Spleen (tissue), 11 donors: ENCODE data around the gene TBX10. TPM values are rescaled to one million over a fixed set of nuclear protein-coding genes. Genes with fewer than 3 reads are reported as not detected.

Experiments
- DNase-seq: peaks from one replicate; pipeline ENCODE4 v3.0.0-alpha.2; 2020
- H3K27ac ChIP-seq, 8 donors: fragments of 200-600 bp; sonication (generic) in 7 of 8; 1 replicate in 4 of 8; 2 replicates in 4 of 8; pipeline versions ENCODE4 v1.5.0 to v1.8.0; 2016 to 2021; ENCODE audit warnings: inconsistent platforms in 4 of 8, mild to moderate bottlenecking in 4 of 8, moderate library complexity in 1 of 8
- H3K27me3 ChIP-seq, 7 donors: fragments of 200-600 bp; sonication (generic) in 6 of 7; replicated peaks in 1 of 7; 1 replicate in 4 of 7; 2 replicates in 3 of 7; pipeline versions ENCODE4 v1.5.0 to v1.8.0; 2016 to 2021; ENCODE audit warnings: inconsistent platforms in 3 of 7, mild to moderate bottlenecking in 1 of 7
- H3K36me3 ChIP-seq, 6 donors: fragments of 200-600 bp; sonication (generic) in 5 of 6; 1 replicate in 4 of 6; 2 replicates in 2 of 6; pipeline versions ENCODE4 v1.5.0 to v1.8.0; 2016 to 2021; ENCODE audit warnings: inconsistent platforms in 2 of 6
- H3K4me1 ChIP-seq, 6 donors: fragments of 200-600 bp; sonication (generic) in 5 of 6; 1 replicate in 3 of 6; 2 replicates in 3 of 6; pipeline versions ENCODE4 v1.5.0 to v1.8.0; 2016 to 2021; ENCODE audit warnings: inconsistent platforms in 3 of 6
- H3K4me3 ChIP-seq, 8 donors: fragments of 200-600 bp; sonication (generic) in 7 of 8; 1 replicate in 4 of 8; 2 replicates in 4 of 8; pipeline versions ENCODE4 v1.5.0 to v1.8.0; 2016 to 2021; ENCODE audit warnings: inconsistent platforms in 4 of 8, mild to moderate bottlenecking in 4 of 8, moderate library complexity in 2 of 8
- H3K9me3 ChIP-seq, 8 donors: fragments of 200-600 bp; sonication (generic) in 7 of 8; 1 replicate in 4 of 8; 2 replicates in 4 of 8; pipeline versions ENCODE4 v1.5.0 to v1.8.0; 2016 to 2021; ENCODE audit warnings: inconsistent platforms in 4 of 8
- POLR2A ChIP-seq, 3 donors: fragments of 450-650 bp; IDR thresholded peaks; one replicate each; pipeline ENCODE4 v1.5.1; 2017; ENCODE audit warnings: antibody characterized with exemption in 3 of 3, mild to moderate bottlenecking in 1 of 3
- POLR2AphosphoS5 ChIP-seq, 3 donors: sonication (generic); formaldehyde crosslinking; IDR thresholded peaks; one replicate each; pipeline ENCODE4 v1.5.1; 2017; ENCODE audit warnings: antibody characterized with exemption in 3 of 3
- WGBS, 5 donors: extraction: QIAGEN DNeasy Blood & Tissue Kit in 3 of 5; methylation state at CpG; one replicate each; pipeline versions ENCODE4 v1.1.5 to v1.1.7; 2013 to 2018; 5-methylcytosine and 5-hydroxymethylcytosine counted together
- intact Hi-C: fragments of 100-400 bp; cut with DNase I; formaldehyde crosslinking; loops from one replicate; pipeline ENCODE4 v1.15.0; 2023; ENCODE audit warnings: low total_unique reads
- polyA plus RNA-seq, 3 donors: library from polyadenylated mRNA; stranded (reverse); fragments of 200-250 nt; gene quantifications; one replicate each; pipeline ENCODE4 v1.2.1, GENCODE V29; 2013
- total RNA-seq, 7 donors: library from RNA; depleted of rRNA in 3 of 7; stranded (reverse); fragments of >200 nt in 3 of 7; fragmentation: NEBNext Ultra II Directional in 4 of 7; extraction: Animal tissue kit (Norgen Biotek cat#: 25700) in 4 of 7; gene quantifications; one replicate each; pipeline versions ENCODE4 v1.1.0 to v1.2.1, GENCODE V29; 2016 to 2021
- TF ChIP-seq, protein P1 (sequence below), 11 experiments: fragments of 200-600 bp in 7 of 11; fragments of 450-650 bp in 4 of 11; sonication (generic) in 4 of 11; IDR thresholded peaks in 8 of 11; conservative IDR thresholded peaks in 3 of 11; 1 replicate in 7 of 11; 2 replicates in 4 of 11; pipeline versions ENCODE4 v1.4.0 to v1.8.0; 2016 to 2021; ENCODE audit warnings: antibody characterized with exemption in 11 of 11, inconsistent platforms in 4 of 11, mild to moderate bottlenecking in 1 of 11
- donor health status: healthy with polysubstance abuse.
- donor health status: DM: no; HTN: no; CAD: no; lungs with moderate emphysema.
- donor health status: DM: no; HTN: no; CAD: no.
- donor health status: Bipolar disorder and iron deficiency.
- donor health status: healthy.
- donor health status: DM: no; HTN: no; CAD: no.
- donor health status: DM: yes; HTN: yes; CAD: no.

TBX10 gene
- total and polyA plus RNA-seq, 10 donors: 0.08 TPM; not detected in 9

DNA sequence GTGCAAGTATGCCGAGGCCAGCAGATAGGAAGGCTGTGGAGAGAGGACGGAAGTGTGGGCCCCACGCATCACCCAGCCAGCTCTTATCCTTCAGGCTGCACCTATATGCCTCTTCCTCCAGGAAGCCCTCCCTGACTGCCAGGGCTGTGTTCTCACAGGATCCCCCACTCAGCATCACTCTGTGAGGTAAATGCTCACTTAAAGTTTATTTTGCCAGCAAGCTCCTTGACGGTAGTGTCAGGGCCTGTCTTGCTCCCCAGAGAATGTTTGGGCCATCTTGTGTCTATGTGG is 4.4 kb downstream of the TBX10 start:
- no peak for DNase-seq
- H3K4me3 ChIP-seq: no peak overlapping the region
- 81 to 92% (median 90%) methylated on average over 4 of the region's 4 CpGs for WGBS, 5 donors
- intact Hi-C loops: no loop called here
- TF ChIP-seq, protein P1, sequence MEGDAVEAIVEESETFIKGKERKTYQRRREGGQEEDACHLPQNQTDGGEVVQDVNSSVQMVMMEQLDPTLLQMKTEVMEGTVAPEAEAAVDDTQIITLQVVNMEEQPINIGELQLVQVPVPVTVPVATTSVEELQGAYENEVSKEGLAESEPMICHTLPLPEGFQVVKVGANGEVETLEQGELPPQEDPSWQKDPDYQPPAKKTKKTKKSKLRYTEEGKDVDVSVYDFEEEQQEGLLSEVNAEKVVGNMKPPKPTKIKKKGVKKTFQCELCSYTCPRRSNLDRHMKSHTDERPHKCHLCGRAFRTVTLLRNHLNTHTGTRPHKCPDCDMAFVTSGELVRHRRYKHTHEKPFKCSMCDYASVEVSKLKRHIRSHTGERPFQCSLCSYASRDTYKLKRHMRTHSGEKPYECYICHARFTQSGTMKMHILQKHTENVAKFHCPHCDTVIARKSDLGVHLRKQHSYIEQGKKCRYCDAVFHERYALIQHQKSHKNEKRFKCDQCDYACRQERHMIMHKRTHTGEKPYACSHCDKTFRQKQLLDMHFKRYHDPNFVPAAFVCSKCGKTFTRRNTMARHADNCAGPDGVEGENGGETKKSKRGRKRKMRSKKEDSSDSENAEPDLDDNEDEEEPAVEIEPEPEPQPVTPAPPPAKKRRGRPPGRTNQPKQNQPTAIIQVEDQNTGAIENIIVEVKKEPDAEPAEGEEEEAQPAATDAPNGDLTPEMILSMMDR (IDR thresholded peaks at IDR 0.05 in 8 of 11, conservative IDR thresholded peaks at IDR 0.05 in 3 of 11): no peak
- no peak for TF ChIP-seq POLR2AphosphoS5 (IDR thresholded peaks at IDR 0.05)
- no peak for TF ChIP-seq POLR2A (IDR thresholded peaks at IDR 0.05)
- H3K9me3 ChIP-seq: no peaks in the 10 kb centered on the region
- peaks cover 4 to 18% (median 9%) of the 10 kb centered on the region in 6 donors for H3K4me1 ChIP-seq
- H3K27me3 ChIP-seq: peaks cover 0 to 15% (median 0%) of the 10 kb centered on the region in 7 donors
- H3K27ac ChIP-seq: no peak overlapping the region
- no peaks in the 10 kb centered on the region for H3K36me3 ChIP-seq

DNA sequence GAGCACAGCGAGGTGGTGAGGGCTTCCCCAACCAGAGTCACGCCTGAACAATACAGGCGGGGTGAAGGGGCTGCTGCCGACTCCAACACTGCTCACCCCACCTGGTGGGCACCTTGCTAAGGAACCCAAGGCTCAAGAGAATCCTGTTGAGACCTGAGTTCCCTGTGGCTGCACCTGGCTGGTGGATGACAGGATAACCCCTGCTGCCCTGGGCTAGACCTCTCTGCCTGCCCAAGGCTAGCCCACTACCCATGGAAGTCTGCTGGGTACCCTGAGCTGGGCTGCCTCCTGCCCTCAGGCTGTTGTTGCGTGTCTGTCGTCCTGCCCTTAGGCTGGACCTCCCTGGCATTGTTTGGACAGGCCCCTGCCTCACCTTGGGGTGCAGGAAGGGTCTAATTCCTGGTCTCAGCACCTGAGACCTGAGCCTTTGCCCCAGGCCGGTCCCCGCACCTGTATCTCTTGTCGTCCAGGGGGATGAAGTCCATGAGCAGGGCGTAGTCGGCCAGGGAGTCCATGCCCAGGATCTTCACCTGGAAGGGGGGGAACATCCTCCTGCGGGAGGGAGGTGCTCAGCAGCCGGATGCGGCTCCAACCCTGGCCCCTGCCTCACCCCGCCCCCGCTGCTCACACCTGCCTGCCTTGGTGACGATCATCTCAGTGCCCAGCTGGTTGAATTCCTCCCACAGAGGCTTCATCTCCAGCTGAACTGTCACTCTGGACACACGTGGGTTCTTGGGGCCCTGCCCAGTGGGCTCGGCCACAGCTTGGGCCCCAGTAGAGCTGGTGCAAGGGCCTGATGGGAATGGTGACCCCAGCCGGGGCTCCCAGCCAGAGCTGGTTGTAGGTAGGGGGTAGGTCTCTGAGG is 5.0 kb downstream of the TBX10 start:
- H3K36me3 ChIP-seq: no peaks in the 10 kb centered on the region
- TF ChIP-seq, protein P1 (IDR thresholded peaks at IDR 0.05 in 8 of 11, conservative IDR thresholded peaks at IDR 0.05 in 3 of 11): no peak
- TF ChIP-seq POLR2A (IDR thresholded peaks at IDR 0.05) (no peak), POLR2AphosphoS5 (IDR thresholded peaks at IDR 0.05) (no peak)
- H3K27ac ChIP-seq: no peak overlapping the region
- DNase-seq: no peak
- WGBS, 5 donors: 77 to 88% (median 83%) methylated on average over 11 to 20 of the region's 20 CpGs
- peaks cover 4 to 13% (median 9%) of the 10 kb centered on the region in 6 donors for H3K4me1 ChIP-seq
- no peak overlapping the region for H3K4me3 ChIP-seq
- intact Hi-C loops: no loop called here
- peaks cover 0 to 9% (median 0%) of the 10 kb centered on the region in 7 donors for H3K27me3 ChIP-seq
- no peaks in the 10 kb centered on the region for H3K9me3 ChIP-seq

DNA sequence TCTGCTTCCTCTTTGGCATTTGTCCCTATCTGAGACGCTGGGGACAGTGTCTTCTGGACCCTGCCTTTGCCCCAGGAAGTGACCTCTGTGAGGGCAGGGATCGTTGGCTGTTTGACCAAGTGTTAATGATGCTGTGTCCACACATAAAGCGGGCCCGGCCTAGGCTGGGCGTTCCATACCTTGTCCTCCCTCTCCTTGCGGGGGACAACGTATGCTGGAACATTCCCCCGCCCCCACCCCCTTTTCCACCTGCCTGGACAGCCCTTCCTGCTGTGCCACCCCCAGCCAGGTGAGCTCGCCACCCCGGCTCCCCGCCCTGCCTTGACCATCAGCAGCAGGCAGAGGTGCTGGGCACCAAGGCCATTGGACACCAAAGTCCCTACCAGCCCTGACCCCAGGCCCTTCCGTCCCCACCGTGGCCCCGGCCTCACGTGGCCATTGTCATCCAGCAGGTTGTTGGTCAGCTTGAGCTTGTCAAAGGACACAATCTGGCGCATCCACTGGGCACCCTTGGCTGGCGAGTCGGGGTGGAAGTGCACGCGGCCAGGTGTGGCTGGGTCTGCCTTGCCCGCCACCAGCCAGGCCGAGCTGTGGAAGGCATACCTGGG is 5.7 kb downstream of the TBX10 start:
- peak; percentile 74 for DNase-seq
- Histone ChIP-seq H3K4me3 (no peak overlapping the region), H3K27ac (no peak overlapping the region), H3K4me1 (peaks cover 6 to 20% (median 17%) of the 10 kb centered on the region in 6 donors), H3K36me3 (no peaks in the 10 kb centered on the region), H3K27me3 (peaks cover 0 to 2% (median 0%) of the 10 kb centered on the region in 7 donors), H3K9me3 (no peaks in the 10 kb centered on the region)
- WGBS, 5 donors: 79 to 90% (median 85%) methylated on average over 11 to 22 of the region's 22 CpGs
- TF ChIP-seq POLR2A (IDR thresholded peaks at IDR 0.05) (no peak), POLR2AphosphoS5 (IDR thresholded peaks at IDR 0.05) (no peak)
- intact Hi-C loops: no loop called here

DNA sequence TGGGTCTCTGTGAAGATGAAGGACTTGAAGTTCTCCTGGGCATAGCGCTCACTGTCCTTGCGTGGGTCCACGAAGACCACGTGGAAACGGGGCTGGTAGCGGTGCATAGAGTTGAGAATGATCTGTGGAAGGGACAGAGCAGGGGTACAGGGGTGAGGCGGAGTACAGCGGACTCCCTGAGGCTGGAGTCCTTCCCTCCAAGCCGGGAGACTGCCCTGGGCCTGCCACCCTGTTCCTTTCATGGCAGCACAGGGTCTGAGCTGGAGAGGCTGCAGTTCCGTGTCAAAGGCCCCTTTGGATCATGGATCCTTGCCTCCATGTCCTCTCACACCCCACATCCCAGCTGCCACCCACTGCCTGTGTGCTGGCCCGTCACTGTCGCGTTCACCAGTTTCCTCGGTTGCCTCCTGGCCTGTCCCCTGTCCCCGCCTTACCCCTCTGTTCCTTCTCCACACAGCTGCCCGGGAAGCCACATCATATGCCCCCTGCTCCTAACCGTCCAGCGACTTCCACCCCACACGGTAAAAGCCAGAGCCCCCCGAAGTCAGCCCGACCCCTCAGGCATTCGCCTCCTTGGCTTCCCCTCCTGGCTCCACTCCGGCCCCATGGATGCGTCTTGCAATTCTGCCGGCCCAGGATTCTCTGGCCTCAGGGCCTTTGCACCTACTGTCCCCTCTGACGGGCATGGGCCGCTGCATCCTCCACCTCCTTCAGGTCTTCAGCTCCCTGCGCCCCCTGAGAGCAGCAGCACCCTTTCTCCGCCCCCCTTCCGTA is 6.4 kb downstream of the TBX10 start:
- no peak for DNase-seq
- TF ChIP-seq POLR2AphosphoS5 (IDR thresholded peaks at IDR 0.05): no peak
- TF ChIP-seq, protein P1 (IDR thresholded peaks at IDR 0.05 in 8 of 11, conservative IDR thresholded peaks at IDR 0.05 in 3 of 11): no peak
- no peak for TF ChIP-seq POLR2A (IDR thresholded peaks at IDR 0.05)
- Histone ChIP-seq H3K4me1 (peaks cover 7 to 25% (median 20%) of the 10 kb centered on the region in 6 donors), H3K36me3 (no peaks in the 10 kb centered on the region), H3K4me3 (no peak overlapping the region), H3K27me3 (no peaks in the 10 kb centered on the region), H3K9me3 (no peaks in the 10 kb centered on the region), H3K27ac (no peak overlapping the region)
- WGBS, 5 donors: 89 to 94% (median 92%) methylated on average over 30 of the region's 30 CpGs
- intact Hi-C loops: no loop called here
